ENCODE data around the gene FARSB. TPM values are rescaled to one million over a fixed set of nuclear protein-coding genes. Genes with fewer than 3 reads are reported as not detected.

Gene FARSB
- polyA plus RNA-seq, 3 donors, result 5.8 to 10.9 (median 8.4) TPM

DNA sequence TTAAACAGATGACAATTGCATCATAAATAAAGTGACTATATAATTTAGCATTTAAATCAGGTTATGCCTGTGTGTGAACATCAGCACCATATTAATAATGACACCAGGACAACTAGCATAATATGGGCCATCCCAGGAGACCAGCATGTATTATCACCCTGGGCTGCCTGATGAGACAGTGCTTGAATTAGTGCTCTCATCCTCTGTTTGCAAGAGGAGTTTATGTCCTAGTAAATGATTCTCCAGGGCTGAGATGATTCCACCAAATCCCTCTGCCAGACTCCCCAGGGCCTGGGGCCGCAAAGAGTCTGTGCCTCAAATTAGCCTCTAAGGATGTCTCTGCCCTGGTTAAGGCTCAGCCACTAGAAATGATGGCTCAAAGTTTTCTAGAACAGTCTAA lies 133.8 kb downstream of the FARSB start:
- Histone ChIP-seq H3K27ac (ENCODE audit: low read depth in 1 of 2, low read length in 2 of 2) (no peak overlapping the region), H2AFZ (ENCODE audit: insufficient read depth, low read depth, low read length, poor library complexity, severe bottlenecking) (no peak overlapping the region), H3K79me2 (ENCODE audit: insufficient read depth, low read length) (no peaks in the 10 kb centered on the region), H3K9ac (ENCODE audit: insufficient read depth, low read length, poor library complexity, severe bottlenecking) (no peak overlapping the region), H3K4me3 (replicated peaks in 1 of 3; ENCODE audit: low read depth in 2 of 3, low read length in 3 of 3) (no peak overlapping the region), H3K4me1 (ENCODE audit: control insufficient read depth in 1 of 2, insufficient read depth in 2 of 2, low read length in 2 of 2) (no peaks in the 10 kb centered on the region), H3K4me2 (replicated peaks; ENCODE audit: extremely low read depth, low read length, poor library complexity, severe bottlenecking) (no peak overlapping the region), H3K36me3 (replicated peaks in 1 of 2; ENCODE audit: control insufficient read depth in 1 of 2, insufficient read depth in 2 of 2, low read length in 2 of 2) (no peaks in the 10 kb centered on the region), H4K20me1 (ENCODE audit: insufficient read depth, low read length) (no peaks in the 10 kb centered on the region), H3K9me3 (replicated peaks in 1 of 2; ENCODE audit: control insufficient read depth in 1 of 2, insufficient read depth in 1 of 2, low read length in 2 of 2) (no peaks in the 10 kb centered on the region), H3K27me3 (ENCODE audit: control insufficient read depth in 2 of 2, insufficient read depth in 2 of 2, low read length in 2 of 2) (no peaks in the 10 kb centered on the region)
- TF ChIP-seq CTCF (IDR thresholded peaks at IDR 0.05), result no peak
- DNase-seq, result no peak
- H3K27me3 Mint-ChIP-seq (ENCODE audit: low read depth in 3 of 3), result peaks cover 0 to 11% (median 4%) of the 10 kb centered on the region in 3 donors
- H3K4me3 Mint-ChIP-seq, result no peak overlapping the region
- H3K36me3 Mint-ChIP-seq, result no peaks in the 10 kb centered on the region
- H3K27ac Mint-ChIP-seq, result no peak overlapping the region
- peaks cover 6% of the 10 kb centered on the region for H3K4me1 Mint-ChIP-seq
- intact Hi-C loops (cut with micrococcal nuclease), result no loop called here
- whole genome bisulfite sequencing (ENCODE audit: insufficient coverage), result 80% methylated on average over 1 of the region's 1 CpG
- H3K9me3 Mint-ChIP-seq, result peaks cover 0 to 1% (median 0%) of the 10 kb centered on the region in 7 donors

DNA sequence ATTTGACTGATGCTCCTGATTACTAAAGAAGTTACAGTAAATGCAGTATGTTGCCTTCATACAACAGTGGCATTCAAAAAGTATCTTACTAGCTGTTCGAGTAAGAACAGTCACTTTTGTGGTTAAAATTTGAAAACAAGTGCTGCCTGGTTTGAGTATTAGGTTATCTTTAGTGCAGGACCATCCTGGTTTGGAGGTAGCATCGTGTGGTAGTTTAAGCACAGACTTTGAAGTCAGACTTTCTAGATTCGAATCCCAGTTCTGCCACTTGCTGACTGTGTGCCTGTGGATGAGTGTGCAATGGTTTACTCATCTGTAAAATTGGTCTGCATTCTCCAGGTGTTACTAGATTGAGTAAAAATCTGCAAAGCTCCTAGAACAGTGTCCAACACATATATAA lies 134.8 kb downstream of the FARSB start:
- WGBS (ENCODE audit: insufficient coverage), result 83% methylated on average over 2 of the region's 3 CpGs
- Mint-ChIP-seq H3K27ac (no peak overlapping the region), H3K4me3 (no peak overlapping the region), H3K27me3 (ENCODE audit: low read depth in 3 of 3) (peaks cover 0 to 12% (median 6%) of the 10 kb centered on the region in 3 donors), H3K9me3 (peaks cover 0 to 2% (median 0%) of the 10 kb centered on the region in 7 donors), H3K4me1 (peaks cover 6% of the 10 kb centered on the region), H3K36me3 (no peaks in the 10 kb centered on the region)
- no peaks in the 10 kb centered on the region for H3K9me3 ChIP-seq (replicated peaks in 1 of 2; ENCODE audit: control insufficient read depth in 1 of 2, insufficient read depth in 1 of 2, low read length in 2 of 2)
- no peaks in the 10 kb centered on the region for H3K36me3 ChIP-seq (replicated peaks in 1 of 2; ENCODE audit: control insufficient read depth in 1 of 2, insufficient read depth in 2 of 2, low read length in 2 of 2)
- no peak for TF ChIP-seq CTCF (IDR thresholded peaks at IDR 0.05)
- no peaks in the 10 kb centered on the region for H3K27me3 ChIP-seq (ENCODE audit: control insufficient read depth in 2 of 2, insufficient read depth in 2 of 2, low read length in 2 of 2)
- H3K4me3 ChIP-seq (replicated peaks in 1 of 3; ENCODE audit: low read depth in 2 of 3, low read length in 3 of 3), result no peak overlapping the region
- intact Hi-C loops (cut with micrococcal nuclease), result no loop called here
- no peaks in the 10 kb centered on the region for H3K79me2 ChIP-seq (ENCODE audit: insufficient read depth, low read length)
- no peak overlapping the region for H3K27ac ChIP-seq (ENCODE audit: low read depth in 1 of 2, low read length in 2 of 2)
- no peak for DNase-seq
- no peaks in the 10 kb centered on the region for H3K4me1 ChIP-seq (ENCODE audit: control insufficient read depth in 1 of 2, insufficient read depth in 2 of 2, low read length in 2 of 2)
- H3K4me2 ChIP-seq (replicated peaks; ENCODE audit: extremely low read depth, low read length, poor library complexity, severe bottlenecking), result no peak overlapping the region
- H4K20me1 ChIP-seq (ENCODE audit: insufficient read depth, low read length), result no peaks in the 10 kb centered on the region
- no peak overlapping the region for H2AFZ ChIP-seq (ENCODE audit: insufficient read depth, low read depth, low read length, poor library complexity, severe bottlenecking)
- no peak overlapping the region for H3K9ac ChIP-seq (ENCODE audit: insufficient read depth, low read length, poor library complexity, severe bottlenecking)

Other genes starting within 250 kb of the FARSB start
- not detected for gene SGPP2, start 231.5 kb downstream of the FARSB start, polyA plus RNA-seq
- gene MOGAT1, start 15.6 kb upstream of the FARSB start, polyA plus RNA-seq, result under 1 TPM in 1 of 3 donors, not detected in 2; 0.11 TPM
- 10 to 100 TPM in 2 of 3 donors, 1 to 10 TPM in 1; 8.8 to 24.4 (median 19.9) TPM for gene ACSL3, start 204.9 kb upstream of the FARSB start, polyA plus RNA-seq

All from CD14-positive monocyte (primary cell).